A549 (cell line): ENCODE results near the gene TMEM59L.

ENCODE experiments used
- ATOH8 ChIP-seq: fragments of 250-450 bp; sonication (Bioruptor Pico); IDR thresholded peaks from 2 replicates; pipeline ENCODE4 v1.5.0; 2020; ENCODE audit warnings: low read depth, mild to moderate bottlenecking, moderate library complexity
- CEBPB ChIP-seq, 2 experiments: fragments of >200 bp in 1 of 2; sonication (Bioruptor Twin) in 1 of 2; formaldehyde crosslinking in 1 of 2; IDR thresholded peaks; 2 replicates each; pipeline ENCODE4 v1.6.1; 2012 to 2016
- CTCF ChIP-seq: fragments of >200 bp; sonication (Bioruptor Twin); formaldehyde crosslinking; IDR thresholded peaks from 3 replicates; pipeline ENCODE4 v1.5.1; 2016
- HMGXB4 ChIP-seq: fragments of 250-450 bp; sonication (Bioruptor Pico); IDR thresholded peaks from 2 replicates; pipeline ENCODE4 v1.5.0; 2021; ENCODE audit warnings: mild to moderate bottlenecking, moderate library complexity, borderline replicate concordance
- MAFK ChIP-seq: fragments of 450-650 bp; IDR thresholded peaks from 2 replicates; pipeline ENCODE4 v1.6.1; 2014; ENCODE audit not compliant: partially characterized antibody
- MYC ChIP-seq: IDR thresholded peaks from 2 replicates; pipeline ENCODE4 v1.6.1; 2012; ENCODE audit warnings: mild to moderate bottlenecking, inconsistent platforms, low read length, improper control_type of control experiment, borderline replicate concordance
- RAD21 ChIP-seq, 2 experiments: fragments of >200 bp in 1 of 2; sonication (Bioruptor Twin) in 1 of 2; formaldehyde crosslinking in 1 of 2; IDR thresholded peaks in 1 of 2; conservative IDR thresholded peaks in 1 of 2; 2 replicates in 1 of 2; 3 replicates in 1 of 2; pipeline ENCODE4 v1.6.1; 2012 to 2018; ENCODE audit warnings: inconsistent platforms in 1 of 2
- REST ChIP-seq: fragments of 200-600 bp; sonication (generic); IDR thresholded peaks from 2 replicates; pipeline ENCODE4 v1.6.1; 2016; ENCODE audit warnings: antibody characterized with exemption, mild to moderate bottlenecking, moderate library complexity
- USF2 ChIP-seq: fragments of 450-650 bp; IDR thresholded peaks from 2 replicates; pipeline ENCODE4 v1.6.1; 2014; ENCODE audit warnings: antibody characterized with exemption
- ZFP36 ChIP-seq: fragments of 450-650 bp; IDR thresholded peaks from 2 replicates; pipeline ENCODE4 v1.6.1; 2014; ENCODE audit warnings: borderline replicate concordance; ENCODE audit not compliant: partially characterized antibody

- TF ChIP-seq CTCF (no peak), HMGXB4 (CRISPR knock-in tag) (no peak), REST (no peak), USF2 (no peak), ATOH8 (CRISPR knock-in tag) (no peak), CEBPB (IDR thresholded peaks at IDR 0.05) (no peak), RAD21 (conservative IDR thresholded peaks at IDR 0.05 in 1 of 2, IDR thresholded peaks at IDR 0.05 in 1 of 2) (no peak), MAFK (no peak), ZFP36 (no peak), MYC (no peak)
Measured at GRCh38 chr19:18651300-18651699, 38.6 kb downstream of the TMEM59L start.
